Smooth muscle cell (in vitro differentiated cells): ENCODE data around the gene UBL4B. TPM values are rescaled to one million over a fixed set of nuclear protein-coding genes. Genes with fewer than 3 reads are reported as not detected.

Source experiments
- DNase-seq: peaks from one replicate; lab custom pipeline; 2025; ENCODE audit not compliant: unreplicated experiment; lab: John Stamatoyannopoulos, UW
- H2AFZ ChIP-seq: fragments of 200-600 bp; sonication (generic); 2 replicates; pipeline ENCODE4 v1.6.0; 2016; ENCODE audit warnings: antibody characterized with exemption, low read depth, mild to moderate bottlenecking
- H3F3A ChIP-seq: fragments of 200-600 bp; sonication (generic); 2 replicates; pipeline ENCODE4 v1.6.0; 2017; ENCODE audit warnings: antibody characterized with exemption, low read depth
- H3K27ac ChIP-seq: fragments of 200-600 bp; sonication (generic); 2 replicates; pipeline ENCODE4 v1.5.1; 2016; ENCODE audit warnings: low read depth, mild to moderate bottlenecking
- H3K27me3 ChIP-seq: fragments of 200-600 bp; sonication (generic); 2 replicates; pipeline ENCODE4 v1.6.1; 2016; ENCODE audit warnings: low read depth, mild to moderate bottlenecking
- H3K36me3 ChIP-seq: fragments of 200-600 bp; sonication (generic); 2 replicates; pipeline ENCODE4 v1.5.1; 2016; ENCODE audit warnings: low read depth
- H3K4me1 ChIP-seq: fragments of 200-600 bp; sonication (generic); 2 replicates; pipeline ENCODE4 v1.5.1; 2016; ENCODE audit warnings: low read depth
- H3K4me2 ChIP-seq: fragments of 200-600 bp; sonication (generic); 2 replicates; pipeline ENCODE4 v1.6.0; 2016; ENCODE audit warnings: mild to moderate bottlenecking
- H3K4me3 ChIP-seq: fragments of 200-600 bp; sonication (generic); 2 replicates; pipeline ENCODE4 v1.5.1; 2016; ENCODE audit warnings: mild to moderate bottlenecking
- H3K79me2 ChIP-seq: fragments of 200-600 bp; sonication (generic); 2 replicates; pipeline ENCODE4 v1.6.0; 2016; ENCODE audit warnings: low read depth, mild to moderate bottlenecking
- H3K9ac ChIP-seq: fragments of 200-600 bp; sonication (generic); 2 replicates; pipeline ENCODE4 v1.6.0; 2016; ENCODE audit warnings: low read depth
- H3K9me3 ChIP-seq: fragments of 200-600 bp; sonication (generic); replicated peaks from 2 replicates; pipeline ENCODE4 v1.5.1; 2016; ENCODE audit warnings: low read depth
- H4K20me1 ChIP-seq: fragments of 200-600 bp; sonication (generic); 2 replicates; pipeline ENCODE4 v1.6.0; 2016; ENCODE audit warnings: low read depth
- CTCF ChIP-seq: fragments of 200-600 bp; sonication (generic); IDR thresholded peaks from 2 replicates; pipeline ENCODE4 v1.5.1; 2017; ENCODE audit warnings: borderline replicate concordance, mild to moderate bottlenecking, antibody characterized with exemption; ENCODE audit not compliant: insufficient read depth, poor library complexity, severe bottlenecking
- WGBS: methylation state at CpG from one replicate; pipeline ENCODE4 v1.1.7; 2016; ENCODE audit warnings: low lambda C conversion rate; 5-methylcytosine and 5-hydroxymethylcytosine counted together
- polyA plus RNA-seq: library from polyadenylated mRNA; unstranded; fragments of >200 nt; fragmentation: Nextera tagmentation; extraction: Ambion mirVana; gene quantifications from 2 replicates; pipeline ENCODE4 v1.2.1, GENCODE V29; 2016
- total RNA-seq: library from RNA; depleted of rRNA; stranded (reverse); fragments of >200 nt; gene quantifications from 2 replicates; pipeline ENCODE4 v1.2.3, GENCODE V29; 2014

UBL4B gene
- total and polyA plus RNA-seq, 2 experiments from 2014 or later = not detected

GRCh38 chr1:110123224-110123623 is 11.0 kb downstream of the UBL4B start:
- TF ChIP-seq CTCF = no peak
- H3K27me3 ChIP-seq = peaks cover 1% of the 10 kb centered on the region
- no peaks in the 10 kb centered on the region for H3K4me1 ChIP-seq
- WGBS = 33% methylated on average over 3 of the region's 3 CpGs
- H3K9ac ChIP-seq = no peak overlapping the region
- H4K20me1 ChIP-seq = no peaks in the 10 kb centered on the region
- H3K4me3 ChIP-seq = no peak overlapping the region
- H3K27ac ChIP-seq = no peak overlapping the region
- H3K36me3 ChIP-seq = no peaks in the 10 kb centered on the region
- H3F3A ChIP-seq = no peaks in the 10 kb centered on the region
- DNase-seq = no peak
- no peaks in the 10 kb centered on the region for H3K9me3 ChIP-seq
- H3K4me2 ChIP-seq = no peak overlapping the region
- H3K79me2 ChIP-seq = no peaks in the 10 kb centered on the region
- no peak overlapping the region for H2AFZ ChIP-seq

- Histone ChIP-seq H3K4me2 (no peak overlapping the region), H3K9ac (no peak overlapping the region), H3K4me3 (no peak overlapping the region), H3K9me3 (no peaks in the 10 kb centered on the region), H2AFZ (no peak overlapping the region), H3K36me3 (no peaks in the 10 kb centered on the region), H3F3A (no peaks in the 10 kb centered on the region), H4K20me1 (no peaks in the 10 kb centered on the region), H3K79me2 (no peaks in the 10 kb centered on the region), H3K27ac (no peak overlapping the region), H3K27me3 (peaks cover 26% of the 10 kb centered on the region), H3K4me1 (peaks cover 5% of the 10 kb centered on the region)
- no peak for DNase-seq
- 92% methylated on average over 4 of the region's 4 CpGs for WGBS
- no peak for TF ChIP-seq CTCF
These were observed 13.6 kb downstream of the UBL4B start for GRCh38 chr1:110125810-110126209.

GRCh38 chr1:110130113-110130591 is 17.9 kb downstream of the UBL4B start:
- no peak overlapping the region for H3K9ac ChIP-seq
- no peak overlapping the region for H3K4me3 ChIP-seq
- H2AFZ ChIP-seq = no peak overlapping the region
- WGBS = 26% methylated on average over 23 of the region's 31 CpGs
- no peaks in the 10 kb centered on the region for H3K79me2 ChIP-seq
- no peak for DNase-seq
- H3K36me3 ChIP-seq = no peaks in the 10 kb centered on the region
- no peaks in the 10 kb centered on the region for H3K9me3 ChIP-seq
- no peaks in the 10 kb centered on the region for H4K20me1 ChIP-seq
- no peak overlapping the region for H3K27ac ChIP-seq
- H3F3A ChIP-seq = no peaks in the 10 kb centered on the region
- peaks cover 34% of the 10 kb centered on the region for H3K27me3 ChIP-seq
- peaks cover 7% of the 10 kb centered on the region for H3K4me1 ChIP-seq
- peak; percentile 15 for TF ChIP-seq CTCF
- H3K4me2 ChIP-seq = no peak overlapping the region

- H3K27me3 ChIP-seq = peaks cover 40% of the 10 kb centered on the region
- no peaks in the 10 kb centered on the region for H3K79me2 ChIP-seq
- no peak overlapping the region for H3K9ac ChIP-seq
- H2AFZ ChIP-seq = no peak overlapping the region
- no peaks in the 10 kb centered on the region for H4K20me1 ChIP-seq
- TF ChIP-seq CTCF = no peak
- H3K4me3 ChIP-seq = no peak overlapping the region
- 88% methylated on average over 7 of the region's 7 CpGs for WGBS
- no peaks in the 10 kb centered on the region for H3K9me3 ChIP-seq
- H3K36me3 ChIP-seq = no peaks in the 10 kb centered on the region
- no peak for DNase-seq
- H3F3A ChIP-seq = no peaks in the 10 kb centered on the region
- H3K4me1 ChIP-seq = peaks cover 13% of the 10 kb centered on the region
- H3K4me2 ChIP-seq = no peak overlapping the region
- no peak overlapping the region for H3K27ac ChIP-seq
These were observed 18.7 kb downstream of the UBL4B start for GRCh38 chr1:110130989-110131388.
